ENCODE data around the gene MRPL50.
A peak's percentile ranks its signal among the peaks of the same experiment; 100 is the strongest.

The MRPL50 gene

GRCh38 chr9:101398068-101398929 lies at the start of gene MRPL50, which contains the start of gene ZNF189:
Gene MRPL50, minus strand, starts transcription at chr9:101398618. Its CDS starts 26 bp downstream, at chr9:101398592.
Gene ZNF189, plus strand, starts transcription at chr9:101398851. Its CDS starts 306 bp downstream, at chr9:101399157.
- TF ChIP-seq, protein P1, sequence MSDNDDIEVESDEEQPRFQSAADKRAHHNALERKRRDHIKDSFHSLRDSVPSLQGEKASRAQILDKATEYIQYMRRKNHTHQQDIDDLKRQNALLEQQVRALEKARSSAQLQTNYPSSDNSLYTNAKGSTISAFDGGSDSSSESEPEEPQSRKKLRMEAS (IDR thresholded peaks at IDR 0.05) = peak; percentile 50; the same call in 1 of the 2 replicates
- TF ChIP-seq RAD21 (IDR thresholded peaks at IDR 0.05; ENCODE audit: low read depth) (no peak), CEBPB (IDR thresholded peaks at IDR 0.05) (no peak; the same call in 1 of the 2 replicates), CREB1 (IDR thresholded peaks at IDR 0.05; ENCODE audit: low read depth) (peak; percentile 78), TEAD4 (IDR thresholded peaks at IDR 0.05) (0 out of 2 replicates have a peak, but pooled peaks have one; percentile 4), EGR1 (IDR thresholded peaks at IDR 0.05) (peak; percentile 85), TCF12 (IDR thresholded peaks at IDR 0.05; ENCODE audit: low read depth) (no peak), EP300 (IDR thresholded peaks at IDR 0.05; ENCODE audit: borderline replicate concordance) (no peak), REST (IDR thresholded peaks at IDR 0.05; ENCODE audit: low read depth) (no peak), ZBTB7A (IDR thresholded peaks at IDR 0.05; ENCODE audit: low read depth) (peak; percentile 26; the same call in 1 of the 2 replicates), TAF1 (IDR thresholded peaks at IDR 0.05; ENCODE audit: low read depth) (peak; percentile 82), FOXM1 (IDR thresholded peaks at IDR 0.05; ENCODE audit: borderline replicate concordance, low read depth) (no peak), YY1 (IDR thresholded peaks at IDR 0.05; ENCODE audit: low read depth) (peak; percentile 94), NFIC (IDR thresholded peaks at IDR 0.05) (peak; percentile 54)
- TF ChIP-seq, protein P2, sequence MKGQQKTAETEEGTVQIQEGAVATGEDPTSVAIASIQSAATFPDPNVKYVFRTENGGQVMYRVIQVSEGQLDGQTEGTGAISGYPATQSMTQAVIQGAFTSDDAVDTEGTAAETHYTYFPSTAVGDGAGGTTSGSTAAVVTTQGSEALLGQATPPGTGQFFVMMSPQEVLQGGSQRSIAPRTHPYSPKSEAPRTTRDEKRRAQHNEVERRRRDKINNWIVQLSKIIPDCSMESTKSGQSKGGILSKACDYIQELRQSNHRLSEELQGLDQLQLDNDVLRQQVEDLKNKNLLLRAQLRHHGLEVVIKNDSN (IDR thresholded peaks at IDR 0.05) = no peak; the same call in 1 of the 2 replicates

- TF ChIP-seq YY1 (IDR thresholded peaks at IDR 0.05; ENCODE audit: low read depth) = no peak
- TF ChIP-seq NFIC (IDR thresholded peaks at IDR 0.05) = no peak
- no peak for TF ChIP-seq FOXM1 (IDR thresholded peaks at IDR 0.05; ENCODE audit: borderline replicate concordance, low read depth)
These were observed 48.3 kb upstream of the MRPL50 start for GRCh38 chr9:101446732-101447131.

GRCh38 chr9:101445353-101446029 lies 47.1 kb upstream of the MRPL50 start:
- no peak for TF ChIP-seq CEBPB (IDR thresholded peaks at IDR 0.05)
- no peak for TF ChIP-seq YY1 (IDR thresholded peaks at IDR 0.05; ENCODE audit: low read depth)
- no peak for TF ChIP-seq RAD21 (IDR thresholded peaks at IDR 0.05; ENCODE audit: low read depth)
- no peak for TF ChIP-seq TEAD4 (IDR thresholded peaks at IDR 0.05)
- no peak for TF ChIP-seq REST (IDR thresholded peaks at IDR 0.05; ENCODE audit: low read depth)
- no peak for TF ChIP-seq NFIC (IDR thresholded peaks at IDR 0.05)

GRCh38 chr9:101443364-101443771 lies 45.0 kb upstream of the MRPL50 start:
- no peak for TF ChIP-seq NFIC (IDR thresholded peaks at IDR 0.05)
- no peak for TF ChIP-seq ZBTB7A (IDR thresholded peaks at IDR 0.05; ENCODE audit: low read depth)
- no peak for TF ChIP-seq RAD21 (IDR thresholded peaks at IDR 0.05; ENCODE audit: low read depth)
- TF ChIP-seq EP300 (IDR thresholded peaks at IDR 0.05; ENCODE audit: borderline replicate concordance) = no peak
- no peak for TF ChIP-seq REST (IDR thresholded peaks at IDR 0.05; ENCODE audit: low read depth)
- TF ChIP-seq CREB1 (IDR thresholded peaks at IDR 0.05; ENCODE audit: low read depth) = no peak
- no peak for TF ChIP-seq FOXM1 (IDR thresholded peaks at IDR 0.05; ENCODE audit: borderline replicate concordance, low read depth)
- TF ChIP-seq, protein P2 (IDR thresholded peaks at IDR 0.05) = no peak
- TF ChIP-seq CEBPB (IDR thresholded peaks at IDR 0.05) = no peak
- no peak for TF ChIP-seq EGR1 (IDR thresholded peaks at IDR 0.05)
- TF ChIP-seq YY1 (IDR thresholded peaks at IDR 0.05; ENCODE audit: low read depth) = no peak
- TF ChIP-seq, protein P1 (IDR thresholded peaks at IDR 0.05) = no peak
- TF ChIP-seq TEAD4 (IDR thresholded peaks at IDR 0.05) = no peak
- no peak for TF ChIP-seq TCF12 (IDR thresholded peaks at IDR 0.05; ENCODE audit: low read depth)
- TF ChIP-seq TAF1 (IDR thresholded peaks at IDR 0.05; ENCODE audit: low read depth) = no peak
